Measurements from ENCODE around the gene AADAC.

GRCh38 chr3:151765685-151766084 is 48.2 kb upstream of the AADAC start:
- TF ChIP-seq, protein P1, sequence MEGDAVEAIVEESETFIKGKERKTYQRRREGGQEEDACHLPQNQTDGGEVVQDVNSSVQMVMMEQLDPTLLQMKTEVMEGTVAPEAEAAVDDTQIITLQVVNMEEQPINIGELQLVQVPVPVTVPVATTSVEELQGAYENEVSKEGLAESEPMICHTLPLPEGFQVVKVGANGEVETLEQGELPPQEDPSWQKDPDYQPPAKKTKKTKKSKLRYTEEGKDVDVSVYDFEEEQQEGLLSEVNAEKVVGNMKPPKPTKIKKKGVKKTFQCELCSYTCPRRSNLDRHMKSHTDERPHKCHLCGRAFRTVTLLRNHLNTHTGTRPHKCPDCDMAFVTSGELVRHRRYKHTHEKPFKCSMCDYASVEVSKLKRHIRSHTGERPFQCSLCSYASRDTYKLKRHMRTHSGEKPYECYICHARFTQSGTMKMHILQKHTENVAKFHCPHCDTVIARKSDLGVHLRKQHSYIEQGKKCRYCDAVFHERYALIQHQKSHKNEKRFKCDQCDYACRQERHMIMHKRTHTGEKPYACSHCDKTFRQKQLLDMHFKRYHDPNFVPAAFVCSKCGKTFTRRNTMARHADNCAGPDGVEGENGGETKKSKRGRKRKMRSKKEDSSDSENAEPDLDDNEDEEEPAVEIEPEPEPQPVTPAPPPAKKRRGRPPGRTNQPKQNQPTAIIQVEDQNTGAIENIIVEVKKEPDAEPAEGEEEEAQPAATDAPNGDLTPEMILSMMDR (IDR thresholded peaks at IDR 0.05; ENCODE audit: low read depth, low read length, poor library complexity, severe bottlenecking) = no peak
- no peak for TF ChIP-seq EZH2phosphoT487 (IDR thresholded peaks at IDR 0.05; ENCODE audit: borderline replicate concordance, low read length)
